ENCODE data around the gene PCSK6.

DNA sequence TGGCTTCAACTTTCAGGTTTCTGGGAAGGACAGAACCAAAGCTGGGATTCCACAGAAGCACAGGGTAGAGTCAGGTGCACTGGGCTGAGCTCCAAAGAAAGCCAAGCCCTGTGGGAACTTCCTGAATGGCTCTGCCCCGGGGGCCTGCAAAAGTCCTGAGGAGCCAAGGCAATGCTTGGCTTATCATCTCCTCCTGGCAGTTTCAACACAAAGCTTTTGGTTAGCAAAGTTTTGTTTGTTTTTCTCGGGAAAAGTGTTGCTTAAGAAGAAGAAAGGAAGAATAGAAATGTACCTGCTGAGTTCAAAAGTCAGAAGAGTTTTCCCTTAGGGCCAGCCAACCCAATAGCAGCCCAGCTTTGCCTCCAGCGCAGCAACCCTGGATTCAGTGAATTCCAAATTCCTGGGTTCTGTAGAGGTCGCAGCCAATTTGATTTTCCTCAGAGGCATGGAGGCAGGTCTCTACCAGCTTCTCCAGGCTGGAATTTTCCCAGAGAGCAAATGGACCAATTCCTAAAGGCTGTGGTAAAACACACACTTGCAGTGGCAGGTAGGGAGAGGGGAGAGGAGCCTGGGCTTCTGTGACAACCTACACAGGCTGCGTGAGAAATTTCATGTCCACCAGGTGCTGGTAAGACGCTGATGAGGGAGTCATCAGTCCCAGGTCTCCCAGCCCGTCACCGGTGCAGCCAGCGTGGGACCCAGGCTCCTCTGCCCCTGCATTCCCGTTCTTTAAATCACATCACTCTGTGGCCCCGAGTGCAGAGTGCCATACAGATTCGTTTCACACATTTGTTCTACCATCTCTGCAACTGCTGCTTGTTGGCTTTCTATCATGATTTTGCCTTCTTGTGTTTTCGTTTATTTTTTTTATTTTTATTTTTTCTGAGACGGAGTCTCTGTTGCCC is 140.2 kb downstream of the PCSK6 start:
- TF ChIP-seq, protein P1, sequence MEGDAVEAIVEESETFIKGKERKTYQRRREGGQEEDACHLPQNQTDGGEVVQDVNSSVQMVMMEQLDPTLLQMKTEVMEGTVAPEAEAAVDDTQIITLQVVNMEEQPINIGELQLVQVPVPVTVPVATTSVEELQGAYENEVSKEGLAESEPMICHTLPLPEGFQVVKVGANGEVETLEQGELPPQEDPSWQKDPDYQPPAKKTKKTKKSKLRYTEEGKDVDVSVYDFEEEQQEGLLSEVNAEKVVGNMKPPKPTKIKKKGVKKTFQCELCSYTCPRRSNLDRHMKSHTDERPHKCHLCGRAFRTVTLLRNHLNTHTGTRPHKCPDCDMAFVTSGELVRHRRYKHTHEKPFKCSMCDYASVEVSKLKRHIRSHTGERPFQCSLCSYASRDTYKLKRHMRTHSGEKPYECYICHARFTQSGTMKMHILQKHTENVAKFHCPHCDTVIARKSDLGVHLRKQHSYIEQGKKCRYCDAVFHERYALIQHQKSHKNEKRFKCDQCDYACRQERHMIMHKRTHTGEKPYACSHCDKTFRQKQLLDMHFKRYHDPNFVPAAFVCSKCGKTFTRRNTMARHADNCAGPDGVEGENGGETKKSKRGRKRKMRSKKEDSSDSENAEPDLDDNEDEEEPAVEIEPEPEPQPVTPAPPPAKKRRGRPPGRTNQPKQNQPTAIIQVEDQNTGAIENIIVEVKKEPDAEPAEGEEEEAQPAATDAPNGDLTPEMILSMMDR (IDR thresholded peaks at IDR 0.05; ENCODE audit: borderline replicate concordance, extremely low read depth, low read length, poor library complexity, severe bottlenecking) = no peak
- no peak for TF ChIP-seq EZH2 (IDR thresholded peaks at IDR 0.05; ENCODE audit: borderline replicate concordance, low read depth, low read length, severe bottlenecking)
